Hepatocyte (in vitro differentiated cells): ENCODE results near the gene RANBP10. TPM values are rescaled to one million over a fixed set of nuclear protein-coding genes. Genes with fewer than 3 reads are reported as not detected.

Experiments
- DNase-seq: peaks from one replicate; pipeline ENCODE4 v3.0.0-alpha.2; 2016; ENCODE audit warnings: low spot score
- H2AFZ ChIP-seq: fragments of 200-600 bp; sonication (generic); 2 replicates; pipeline ENCODE4 v1.6.0; 2016; ENCODE audit warnings: antibody characterized with exemption, mild to moderate bottlenecking
- H3K27ac ChIP-seq: fragments of 200-600 bp; sonication (generic); 2 replicates; pipeline ENCODE4 v1.5.1; 2016; ENCODE audit warnings: mild to moderate bottlenecking
- H3K27me3 ChIP-seq: fragments of 200-600 bp; sonication (generic); 2 replicates; pipeline ENCODE4 v1.6.1; 2016
- H3K36me3 ChIP-seq: fragments of 200-600 bp; sonication (generic); replicated peaks from 2 replicates; pipeline ENCODE4 v1.5.1; 2016; ENCODE audit warnings: low read depth; ENCODE audit not compliant: insufficient read depth
- H3K4me1 ChIP-seq: fragments of 200-600 bp; sonication (generic); 2 replicates; pipeline ENCODE4 v1.5.1; 2016; ENCODE audit warnings: mild to moderate bottlenecking, moderate library complexity; ENCODE audit not compliant: insufficient read depth
- H3K4me2 ChIP-seq: fragments of 200-600 bp; sonication (generic); 2 replicates; pipeline ENCODE4 v1.6.0; 2016
- H3K4me3 ChIP-seq: fragments of 200-600 bp; sonication (generic); 2 replicates; pipeline ENCODE4 v1.5.1; 2016; ENCODE audit warnings: mild to moderate bottlenecking
- H3K79me2 ChIP-seq: fragments of 200-600 bp; sonication (generic); 2 replicates; pipeline ENCODE4 v1.6.0; 2017; ENCODE audit warnings: mild to moderate bottlenecking
- H3K9me2 ChIP-seq: fragments of 200-600 bp; sonication (generic); replicated peaks from 2 replicates; pipeline ENCODE4 v1.6.0; 2017; ENCODE audit warnings: mild to moderate bottlenecking; ENCODE audit not compliant: insufficient read depth
- H3K9me3 ChIP-seq: fragments of 200-600 bp; sonication (generic); 2 replicates; pipeline ENCODE4 v1.5.1; 2016; ENCODE audit warnings: low read depth, mild to moderate bottlenecking
- H4K20me1 ChIP-seq: fragments of 200-600 bp; sonication (generic); 2 replicates; pipeline ENCODE4 v1.6.0; 2016; ENCODE audit warnings: mild to moderate bottlenecking; ENCODE audit not compliant: insufficient read depth, poor library complexity, severe bottlenecking
- EZH2 ChIP-seq: fragments of 200-600 bp; sonication (generic); IDR thresholded peaks from 2 replicates; pipeline ENCODE4 v1.6.1; 2016; ENCODE audit warnings: antibody characterized with exemption, mild to moderate bottlenecking, borderline replicate concordance
- EZH2phosphoT487 ChIP-seq: fragments of 200-600 bp; sonication (generic); IDR thresholded peaks from one replicate; pipeline ENCODE4 v1.6.1; 2018; ENCODE audit warnings: antibody characterized with exemption, mild to moderate bottlenecking, low read depth, moderate library complexity; ENCODE audit not compliant: unreplicated experiment, severe bottlenecking
- WGBS: methylation state at CpG from one replicate; pipeline ENCODE4 v1.1.6; 2016; ENCODE audit warnings: low lambda C conversion rate; ENCODE audit errors: missing lambda C conversion rate; 5-methylcytosine and 5-hydroxymethylcytosine counted together
- polyA plus RNA-seq: library from polyadenylated mRNA; unstranded; fragments of >200 nt; fragmentation: Nextera tagmentation; extraction: Ambion mirVana; gene quantifications from 2 replicates; pipeline ENCODE4 v1.2.1, GENCODE V29; 2016
- total RNA-seq: library from RNA; depleted of rRNA; stranded (reverse); fragments of >200 nt; gene quantifications from 2 replicates; pipeline ENCODE4 v1.2.3, GENCODE V29; 2014
- TF ChIP-seq, protein P1 (sequence below): fragments of 200-600 bp; sonication (generic); IDR thresholded peaks from 2 replicates; pipeline ENCODE4 v1.5.1; 2016; ENCODE audit warnings: antibody characterized with exemption, mild to moderate bottlenecking; ENCODE audit not compliant: poor library complexity

RANBP10 gene
- total and polyA plus RNA-seq, 2 experiments from 2014 or later: 8.6 to 12.6 TPM

DNA sequence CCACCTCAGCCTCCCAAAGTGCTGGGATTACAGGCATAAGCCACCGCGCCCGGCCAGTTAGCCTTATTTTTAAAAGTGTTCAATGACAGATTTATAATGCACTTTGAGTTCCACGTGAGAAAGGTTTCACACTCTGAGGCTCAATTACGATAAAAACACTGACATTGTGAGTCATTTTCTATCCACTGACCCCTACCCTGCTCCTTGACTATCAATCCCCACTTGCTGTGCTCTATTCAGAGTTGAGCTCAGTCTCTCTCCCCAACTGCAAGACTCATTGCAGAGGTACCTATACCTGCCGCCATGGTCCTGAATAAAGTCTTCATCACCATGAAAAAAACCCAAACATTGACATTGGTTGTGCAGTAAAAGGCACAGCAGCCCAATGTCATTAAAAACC is 95.8 kb downstream of the RANBP10 start:
- H2AFZ ChIP-seq: no peak overlapping the region
- H3K79me2 ChIP-seq: peaks cover 47% of the 10 kb centered on the region
- no peak overlapping the region for H3K27ac ChIP-seq
- no peaks in the 10 kb centered on the region for H3K9me3 ChIP-seq
- peaks cover 3% of the 10 kb centered on the region for H4K20me1 ChIP-seq
- DNase-seq: no peak
- no peak overlapping the region for H3K4me2 ChIP-seq
- WGBS: 92% methylated on average over 6 of the region's 6 CpGs
- H3K4me1 ChIP-seq: no peaks in the 10 kb centered on the region
- H3K27me3 ChIP-seq: peaks cover 11% of the 10 kb centered on the region
- H3K9me2 ChIP-seq: no peaks in the 10 kb centered on the region
- no peak overlapping the region for H3K4me3 ChIP-seq
- no peak for TF ChIP-seq EZH2phosphoT487
- no peak for TF ChIP-seq EZH2
- TF ChIP-seq, protein P1, sequence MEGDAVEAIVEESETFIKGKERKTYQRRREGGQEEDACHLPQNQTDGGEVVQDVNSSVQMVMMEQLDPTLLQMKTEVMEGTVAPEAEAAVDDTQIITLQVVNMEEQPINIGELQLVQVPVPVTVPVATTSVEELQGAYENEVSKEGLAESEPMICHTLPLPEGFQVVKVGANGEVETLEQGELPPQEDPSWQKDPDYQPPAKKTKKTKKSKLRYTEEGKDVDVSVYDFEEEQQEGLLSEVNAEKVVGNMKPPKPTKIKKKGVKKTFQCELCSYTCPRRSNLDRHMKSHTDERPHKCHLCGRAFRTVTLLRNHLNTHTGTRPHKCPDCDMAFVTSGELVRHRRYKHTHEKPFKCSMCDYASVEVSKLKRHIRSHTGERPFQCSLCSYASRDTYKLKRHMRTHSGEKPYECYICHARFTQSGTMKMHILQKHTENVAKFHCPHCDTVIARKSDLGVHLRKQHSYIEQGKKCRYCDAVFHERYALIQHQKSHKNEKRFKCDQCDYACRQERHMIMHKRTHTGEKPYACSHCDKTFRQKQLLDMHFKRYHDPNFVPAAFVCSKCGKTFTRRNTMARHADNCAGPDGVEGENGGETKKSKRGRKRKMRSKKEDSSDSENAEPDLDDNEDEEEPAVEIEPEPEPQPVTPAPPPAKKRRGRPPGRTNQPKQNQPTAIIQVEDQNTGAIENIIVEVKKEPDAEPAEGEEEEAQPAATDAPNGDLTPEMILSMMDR: no peak
- no peaks in the 10 kb centered on the region for H3K36me3 ChIP-seq

DNA sequence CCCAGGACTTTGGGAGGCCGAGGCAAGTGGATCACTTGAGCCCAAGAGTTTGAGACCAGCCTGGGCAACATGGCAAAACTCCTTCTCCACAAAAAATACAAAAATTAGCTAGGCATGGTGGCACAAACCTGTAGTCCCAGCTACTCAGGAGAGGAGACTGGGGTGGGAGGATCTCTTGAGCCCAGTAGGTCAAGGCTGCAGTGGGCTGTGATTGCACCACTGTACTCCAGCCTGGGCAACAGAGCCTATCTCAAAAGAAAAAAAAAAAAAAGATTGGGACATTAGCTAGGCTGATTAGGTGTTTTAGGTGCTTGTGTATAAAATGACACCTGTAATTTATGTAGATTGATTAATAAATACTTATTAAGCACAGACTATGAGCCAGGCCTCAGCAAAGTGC is 97.3 kb downstream of the RANBP10 start:
- WGBS: 100% methylated on average over 1 of the region's 1 CpG
- H3K4me3 ChIP-seq: no peak overlapping the region
- TF ChIP-seq EZH2phosphoT487 (no peak), EZH2 (no peak)
- TF ChIP-seq, protein P1: no peak
- no peaks in the 10 kb centered on the region for H3K9me2 ChIP-seq
- H3K9me3 ChIP-seq: no peaks in the 10 kb centered on the region
- no peaks in the 10 kb centered on the region for H3K36me3 ChIP-seq
- no peak for DNase-seq
- no peak overlapping the region for H3K27ac ChIP-seq
- peaks cover 7% of the 10 kb centered on the region for H3K27me3 ChIP-seq
- H3K4me1 ChIP-seq: no peaks in the 10 kb centered on the region
- no peaks in the 10 kb centered on the region for H4K20me1 ChIP-seq
- H3K79me2 ChIP-seq: peaks cover 36% of the 10 kb centered on the region
- H3K4me2 ChIP-seq: no peak overlapping the region
- no peak overlapping the region for H2AFZ ChIP-seq

DNA sequence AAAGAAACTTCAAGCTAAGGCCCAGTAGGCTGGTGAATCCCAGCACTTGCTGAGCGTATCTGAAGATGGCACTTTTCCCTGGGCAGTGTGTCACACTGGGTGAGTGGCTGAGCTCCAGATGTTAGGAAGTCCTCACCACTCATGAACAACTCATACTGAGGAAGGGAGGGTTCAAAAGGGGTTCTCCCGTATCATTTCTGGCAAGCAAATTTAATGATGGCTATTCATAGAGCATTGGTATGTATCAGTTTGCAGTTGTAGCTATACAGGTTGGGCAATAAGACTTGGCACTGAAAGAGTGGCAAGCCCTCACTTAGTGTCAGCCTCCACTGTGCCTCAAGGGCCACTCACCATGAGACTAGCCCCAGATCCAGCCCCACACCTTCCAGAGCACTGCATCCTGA is 98.0 kb downstream of the RANBP10 start:
- H3K27me3 ChIP-seq: peaks cover under 1% of the 10 kb centered on the region
- no peak overlapping the region for H3K4me2 ChIP-seq
- H3K27ac ChIP-seq: no peak overlapping the region
- no peaks in the 10 kb centered on the region for H3K36me3 ChIP-seq
- no peak for DNase-seq
- H3K9me3 ChIP-seq: no peaks in the 10 kb centered on the region
- TF ChIP-seq EZH2phosphoT487 (no peak), EZH2 (no peak)
- TF ChIP-seq, protein P1: no peak
- no peaks in the 10 kb centered on the region for H4K20me1 ChIP-seq
- H2AFZ ChIP-seq: no peak overlapping the region
- 97% methylated on average over 2 of the region's 2 CpGs for WGBS
- H3K9me2 ChIP-seq: no peaks in the 10 kb centered on the region
- no peak overlapping the region for H3K4me3 ChIP-seq
- H3K79me2 ChIP-seq: peaks cover 34% of the 10 kb centered on the region
- H3K4me1 ChIP-seq: no peaks in the 10 kb centered on the region

DNA sequence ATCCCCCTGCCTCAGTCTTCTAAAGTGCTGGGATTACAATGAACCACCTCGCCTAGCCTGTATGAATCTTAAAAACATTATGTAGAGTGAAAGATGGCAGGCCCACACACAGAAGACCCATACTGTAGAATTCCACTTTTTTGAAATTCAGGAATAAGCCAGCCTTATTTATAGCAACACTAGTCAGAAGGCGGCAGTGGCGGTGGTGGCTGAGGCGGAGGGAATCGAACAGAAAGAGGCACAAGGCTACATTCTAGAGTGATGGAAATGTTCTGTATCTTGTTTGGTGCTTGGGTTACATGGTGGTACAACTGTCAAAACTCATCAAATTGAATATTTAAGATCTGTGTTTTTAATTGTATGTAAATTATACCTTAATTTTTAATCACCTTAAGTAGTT is 98.6 kb downstream of the RANBP10 start:
- Histone ChIP-seq H3K27me3 (no peaks in the 10 kb centered on the region), H3K9me3 (no peaks in the 10 kb centered on the region), H3K4me2 (no peak overlapping the region), H3K36me3 (no peaks in the 10 kb centered on the region), H4K20me1 (no peaks in the 10 kb centered on the region), H2AFZ (no peak overlapping the region), H3K4me1 (no peaks in the 10 kb centered on the region), H3K4me3 (no peak overlapping the region), H3K27ac (no peak overlapping the region), H3K79me2 (peaks cover 30% of the 10 kb centered on the region), H3K9me2 (no peaks in the 10 kb centered on the region)
- 95% methylated on average over 5 of the region's 5 CpGs for WGBS
- TF ChIP-seq EZH2phosphoT487: no peak
- TF ChIP-seq EZH2: no peak
- TF ChIP-seq, protein P1: no peak
- no peak for DNase-seq
